KMS-11 (cell line): ENCODE measurements around the gene TOLLIP.

Experiments used
- H2AFZ ChIP-seq: fragments of 200-600 bp; sonication (generic); 2 replicates; pipeline ENCODE4 v1.6.1; 2016; ENCODE audit warnings: antibody characterized with exemption, mixed run types, low read depth
- H3K27ac ChIP-seq: fragments of 200-600 bp; sonication (generic); 2 replicates; pipeline ENCODE4 v1.6.1; 2016; ENCODE audit warnings: mild to moderate bottlenecking, mixed run types
- H3K27me3 ChIP-seq: fragments of 200-600 bp; sonication (generic); 2 replicates; pipeline ENCODE4 v1.6.1; 2017; ENCODE audit warnings: mild to moderate bottlenecking, low read depth, mixed run types, moderate library complexity; ENCODE audit not compliant: insufficient read depth
- H3K36me3 ChIP-seq: fragments of 200-600 bp; sonication (generic); 2 replicates; pipeline ENCODE4 v1.6.1; 2017; ENCODE audit warnings: mild to moderate bottlenecking, mixed run types; ENCODE audit not compliant: insufficient read depth
- H3K4me1 ChIP-seq: fragments of 200-600 bp; sonication (generic); 2 replicates; pipeline ENCODE4 v1.6.1; 2016; ENCODE audit warnings: mild to moderate bottlenecking, low read depth, mixed run types; ENCODE audit not compliant: poor library complexity, severe bottlenecking
- H3K4me2 ChIP-seq: fragments of 200-600 bp; sonication (generic); 2 replicates; pipeline ENCODE4 v1.7.0; 2016; ENCODE audit warnings: mild to moderate bottlenecking, mixed run types
- H3K4me3 ChIP-seq: fragments of 200-600 bp; sonication (generic); IDR thresholded peaks from 2 replicates; pipeline ENCODE4 v1.6.1; 2017; ENCODE audit warnings: low read depth, low read length, mixed read lengths; ENCODE audit not compliant: insufficient read depth
- H3K79me2 ChIP-seq: fragments of 200-600 bp; sonication (generic); 2 replicates; pipeline ENCODE4 v1.6.1; 2016; ENCODE audit warnings: low read depth, mixed run types; ENCODE audit not compliant: insufficient read depth
- H3K9ac ChIP-seq: fragments of 200-600 bp; sonication (generic); 2 replicates; pipeline ENCODE4 v1.6.1; 2016; ENCODE audit warnings: mild to moderate bottlenecking, mixed run types
- H4K20me1 ChIP-seq: fragments of 200-600 bp; sonication (generic); 2 replicates; pipeline ENCODE4 v1.6.1; 2016; ENCODE audit warnings: mild to moderate bottlenecking, mixed run types; ENCODE audit not compliant: insufficient read depth
- TF ChIP-seq, protein P1 (sequence below): fragments of 200-600 bp; sonication (generic); conservative IDR thresholded peaks from 2 replicates; pipeline ENCODE4 v1.6.1; 2017; ENCODE audit warnings: low read depth, mild to moderate bottlenecking, antibody characterized with exemption, low read length, moderate library complexity, mixed read lengths

Gene TOLLIP

DNA sequence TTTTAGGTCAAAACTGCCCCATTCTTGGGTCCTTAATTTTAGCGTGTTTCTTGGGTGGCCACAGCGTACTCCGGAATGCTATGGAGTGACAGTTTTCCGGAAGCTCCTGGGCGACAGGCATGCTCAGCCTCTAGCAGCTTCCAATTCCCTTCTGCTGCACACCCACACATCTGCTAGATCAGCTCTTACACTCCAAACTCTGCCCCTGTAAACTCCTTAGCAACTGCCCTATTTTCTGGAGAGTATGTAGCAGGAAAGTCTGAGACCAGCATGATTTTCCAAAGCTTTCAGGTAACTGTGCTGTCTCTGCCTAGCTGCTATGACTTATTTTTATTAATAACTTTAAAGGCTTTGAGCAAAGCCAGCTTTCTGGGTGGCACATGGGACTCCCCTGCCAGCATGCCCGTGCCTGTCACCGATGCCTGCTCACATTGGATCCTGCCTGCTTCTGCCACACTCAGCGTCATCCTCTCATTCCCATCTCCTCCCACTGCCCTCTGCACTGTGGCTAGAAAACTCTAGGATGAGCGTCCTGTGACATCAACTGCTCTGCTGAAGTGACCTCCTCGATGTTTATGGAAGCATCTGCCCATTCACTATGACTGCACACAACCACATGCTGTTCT is 17.3 kb downstream of the TOLLIP start:
- Histone ChIP-seq H3K9ac (no peak overlapping the region), H3K79me2 (no peaks in the 10 kb centered on the region), H3K27ac (no peak overlapping the region), H3K4me1 (no peaks in the 10 kb centered on the region), H3K4me3 (no peak overlapping the region), H3K27me3 (no peaks in the 10 kb centered on the region), H3K36me3 (no peaks in the 10 kb centered on the region), H3K4me2 (no peak overlapping the region), H4K20me1 (no peaks in the 10 kb centered on the region), H2AFZ (no peak overlapping the region)
- TF ChIP-seq, protein P1, sequence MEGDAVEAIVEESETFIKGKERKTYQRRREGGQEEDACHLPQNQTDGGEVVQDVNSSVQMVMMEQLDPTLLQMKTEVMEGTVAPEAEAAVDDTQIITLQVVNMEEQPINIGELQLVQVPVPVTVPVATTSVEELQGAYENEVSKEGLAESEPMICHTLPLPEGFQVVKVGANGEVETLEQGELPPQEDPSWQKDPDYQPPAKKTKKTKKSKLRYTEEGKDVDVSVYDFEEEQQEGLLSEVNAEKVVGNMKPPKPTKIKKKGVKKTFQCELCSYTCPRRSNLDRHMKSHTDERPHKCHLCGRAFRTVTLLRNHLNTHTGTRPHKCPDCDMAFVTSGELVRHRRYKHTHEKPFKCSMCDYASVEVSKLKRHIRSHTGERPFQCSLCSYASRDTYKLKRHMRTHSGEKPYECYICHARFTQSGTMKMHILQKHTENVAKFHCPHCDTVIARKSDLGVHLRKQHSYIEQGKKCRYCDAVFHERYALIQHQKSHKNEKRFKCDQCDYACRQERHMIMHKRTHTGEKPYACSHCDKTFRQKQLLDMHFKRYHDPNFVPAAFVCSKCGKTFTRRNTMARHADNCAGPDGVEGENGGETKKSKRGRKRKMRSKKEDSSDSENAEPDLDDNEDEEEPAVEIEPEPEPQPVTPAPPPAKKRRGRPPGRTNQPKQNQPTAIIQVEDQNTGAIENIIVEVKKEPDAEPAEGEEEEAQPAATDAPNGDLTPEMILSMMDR, result no peak

DNA sequence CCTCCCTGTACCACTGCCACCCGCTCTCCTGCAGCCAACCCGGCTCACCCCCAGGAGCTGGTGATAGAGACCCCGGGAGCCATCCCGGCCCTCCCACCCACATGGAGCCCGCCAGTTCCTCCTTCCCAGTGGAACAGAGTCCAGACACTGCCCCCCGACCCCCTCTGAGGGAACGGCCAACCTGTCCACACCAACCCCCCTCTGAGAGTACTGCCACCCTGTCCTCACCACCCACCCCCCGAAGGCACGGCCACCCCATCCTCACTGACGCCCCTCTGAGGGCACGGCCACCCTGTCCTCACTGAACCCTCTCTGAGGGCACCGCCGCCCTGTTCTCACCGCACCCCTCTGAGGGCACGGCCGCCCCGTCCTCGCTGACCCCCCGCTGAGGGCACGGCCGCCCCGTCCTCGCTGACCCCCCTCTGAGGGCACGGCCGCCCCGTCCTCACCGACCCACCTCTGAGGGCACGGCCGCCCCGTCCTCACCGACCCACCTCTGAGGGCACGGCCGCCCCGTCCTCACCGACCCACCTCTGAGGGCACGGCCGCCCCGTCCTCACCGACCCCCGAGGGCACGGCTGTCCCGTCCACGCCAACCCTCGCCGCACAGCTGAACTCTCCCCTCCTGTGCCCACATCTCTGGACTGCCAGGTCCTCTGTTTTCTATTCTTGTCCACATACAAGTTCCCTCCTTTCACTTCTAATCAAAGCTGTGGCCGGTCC is 18.0 kb downstream of the TOLLIP start:
- Histone ChIP-seq H3K4me1 (no peaks in the 10 kb centered on the region), H3K4me2 (no peak overlapping the region), H4K20me1 (no peaks in the 10 kb centered on the region), H3K9ac (no peak overlapping the region), H3K36me3 (no peaks in the 10 kb centered on the region), H3K27me3 (no peaks in the 10 kb centered on the region), H3K27ac (no peak overlapping the region), H3K79me2 (no peaks in the 10 kb centered on the region), H2AFZ (no peak overlapping the region), H3K4me3 (no peak overlapping the region)
- TF ChIP-seq, protein P1, result no peak

DNA sequence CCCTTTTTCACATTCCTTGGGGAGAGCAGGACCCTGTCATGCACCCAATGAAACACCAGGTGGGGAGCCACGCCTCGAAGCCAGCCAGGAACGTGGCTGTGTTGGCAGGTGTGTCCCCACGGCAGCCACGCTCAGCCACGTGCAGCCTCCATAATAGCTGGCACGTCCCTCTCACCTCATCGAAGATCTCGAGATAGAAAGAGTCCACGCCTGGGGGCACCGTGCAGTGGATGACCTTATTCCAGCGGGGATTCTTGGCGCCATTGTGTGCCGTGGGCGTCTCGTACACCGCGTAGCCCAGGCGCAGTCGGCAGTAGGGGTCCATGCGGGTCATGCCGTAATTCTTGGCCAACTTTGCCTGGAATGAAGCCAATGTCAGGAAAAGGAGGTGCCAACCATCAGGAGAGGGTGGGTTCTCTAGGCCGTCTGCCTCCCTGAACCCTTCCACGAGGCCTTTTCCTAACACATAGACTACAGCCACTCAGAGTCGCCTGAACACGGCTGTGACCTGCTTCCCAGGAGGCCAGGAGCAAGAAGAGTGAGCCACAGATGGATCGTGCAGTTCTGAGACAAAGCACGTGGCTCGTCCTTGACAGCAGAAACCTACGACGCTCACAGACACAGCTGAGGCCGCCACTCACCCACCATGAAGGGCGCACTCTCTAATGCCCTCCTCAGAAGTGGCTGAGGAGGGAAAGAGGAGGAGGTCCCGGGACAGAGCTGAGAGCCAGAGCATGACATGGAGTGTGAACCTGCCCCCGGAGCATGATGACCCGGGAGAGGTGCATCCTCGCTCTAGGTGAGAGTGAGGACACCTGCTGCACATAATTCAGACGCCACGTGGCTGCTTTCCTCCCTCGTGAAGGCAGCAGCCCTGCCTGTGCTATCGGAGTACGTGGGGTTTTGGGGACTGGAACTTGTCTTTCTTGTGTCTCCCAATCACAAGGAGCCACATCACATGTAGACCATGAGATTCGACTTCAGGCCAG is 19.1 kb downstream of the TOLLIP start:
- Histone ChIP-seq H3K4me2 (no peak overlapping the region), H3K4me3 (no peak overlapping the region), H3K4me1 (no peaks in the 10 kb centered on the region), H3K9ac (no peak overlapping the region), H3K27me3 (no peaks in the 10 kb centered on the region), H3K79me2 (no peaks in the 10 kb centered on the region), H3K27ac (no peak overlapping the region), H2AFZ (no peak overlapping the region), H4K20me1 (no peaks in the 10 kb centered on the region), H3K36me3 (no peaks in the 10 kb centered on the region)
- TF ChIP-seq, protein P1, result no peak

DNA sequence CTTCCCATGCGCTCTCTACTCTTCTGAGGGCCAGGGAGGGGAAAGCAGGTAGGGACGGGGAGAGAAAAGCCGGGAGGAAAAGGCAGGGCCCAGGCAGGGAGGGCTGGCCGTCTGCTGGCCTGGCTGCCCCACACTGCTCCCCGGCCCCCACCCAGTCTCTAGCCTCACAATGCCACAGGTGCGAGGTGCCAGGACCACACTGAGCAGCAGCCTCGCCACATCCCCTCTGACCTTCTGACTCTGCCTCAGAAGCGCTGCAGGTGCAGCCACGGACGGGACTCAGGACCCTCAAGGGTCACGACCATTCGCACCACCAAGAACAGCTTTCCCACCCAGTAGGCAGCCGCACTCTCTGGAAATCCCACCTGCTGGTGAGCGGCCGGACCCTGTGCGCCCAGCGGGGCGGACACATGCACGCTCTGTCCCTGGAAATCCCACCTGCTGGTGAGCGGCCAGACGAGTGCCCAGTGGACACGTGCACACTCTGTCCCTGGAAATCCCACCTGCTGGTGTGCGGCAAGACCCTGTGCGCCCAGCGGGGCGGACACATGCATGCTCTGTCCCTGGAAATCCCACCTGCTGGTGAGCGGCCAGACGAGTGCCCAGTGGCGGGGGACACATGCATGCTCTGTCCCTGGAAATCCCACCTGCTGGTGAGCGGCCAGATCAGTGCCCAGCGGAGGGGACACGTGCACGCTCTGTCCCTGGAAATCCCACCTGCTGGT is 20.1 kb downstream of the TOLLIP start:
- Histone ChIP-seq H3K36me3 (no peaks in the 10 kb centered on the region), H3K4me2 (no peak overlapping the region), H3K79me2 (no peaks in the 10 kb centered on the region), H3K27ac (no peak overlapping the region), H3K4me3 (no peak overlapping the region), H3K27me3 (no peaks in the 10 kb centered on the region), H4K20me1 (no peaks in the 10 kb centered on the region), H3K9ac (no peak overlapping the region), H3K4me1 (no peaks in the 10 kb centered on the region), H2AFZ (no peak overlapping the region)
- TF ChIP-seq, protein P1, result no peak
